Stomach (tissue), 9 donors: ENCODE data around the gene ARHGAP26. TPM values are rescaled to one million over a fixed set of nuclear protein-coding genes. Genes with fewer than 3 reads are reported as not detected.
A peak's percentile ranks its signal among the peaks of the same experiment; 100 is the strongest.

Experiments used
- DNase-seq, 2 donors: peaks; one replicate each; pipeline versions ENCODE4 v3.0.0 to v3.0.0-alpha.2; 2013 to 2019
- H3K27ac ChIP-seq, 5 donors: fragments of 200-600 bp in 4 of 5; sonication (generic) in 4 of 5; one replicate each; pipeline ENCODE4 v1.5.1; 2013 to 2019; ENCODE audit warnings: mild to moderate bottlenecking in 1 of 5, moderate library complexity in 1 of 5
- H3K27me3 ChIP-seq, 3 donors: fragments of 200-600 bp; sonication (generic); one replicate each; pipeline ENCODE4 v1.5.1; 2017 to 2019; ENCODE audit warnings: mixed run types in 1 of 3
- H3K36me3 ChIP-seq, 4 donors: fragments of 200-600 bp; sonication (generic); 1 replicate in 3 of 4; 2 replicates in 1 of 4; pipeline ENCODE4 v1.5.1; 2016 to 2019
- H3K4me1 ChIP-seq, 4 donors: fragments of 200-600 bp; sonication (generic); one replicate each; pipeline ENCODE4 v1.5.1; 2016 to 2019
- H3K4me3 ChIP-seq, 4 donors: fragments of 200-600 bp; sonication (generic) in 3 of 4; one replicate each; pipeline ENCODE4 v1.5.1; 2016 to 2019; ENCODE audit warnings: mild to moderate bottlenecking in 1 of 4
- H3K9me3 ChIP-seq, 4 donors: fragments of 200-600 bp; sonication (generic); one replicate each; pipeline ENCODE4 v1.5.1; 2016 to 2019
- CTCF ChIP-seq, 7 experiments: fragments of 450-650 bp in 4 of 7; fragments of 200-600 bp in 3 of 7; sonication (generic) in 3 of 7; IDR thresholded peaks; one replicate each; pipeline ENCODE4 v1.5.1; 2016 to 2019; ENCODE audit warnings: antibody characterized with exemption in 7 of 7, control low read depth in 2 of 7, mild to moderate bottlenecking in 1 of 7
- EP300 ChIP-seq: sonication (generic); formaldehyde crosslinking; IDR thresholded peaks from one replicate; pipeline ENCODE4 v1.6.1; 2017; ENCODE audit warnings: antibody characterized with exemption
- POLR2A ChIP-seq, 4 donors: fragments of 450-650 bp; IDR thresholded peaks; one replicate each; pipeline ENCODE4 v1.6.1; 2016; ENCODE audit warnings: antibody characterized with exemption in 4 of 4, control low read depth in 2 of 4, mild to moderate bottlenecking in 1 of 4, moderate library complexity in 1 of 4
- POLR2AphosphoS5 ChIP-seq, 3 donors: sonication (generic); formaldehyde crosslinking; IDR thresholded peaks; one replicate each; pipeline ENCODE4 v1.6.1; 2016; ENCODE audit warnings: antibody characterized with exemption in 3 of 3
- WGBS, 5 donors: extraction: QIAGEN DNeasy Blood & Tissue Kit in 3 of 5; methylation state at CpG; one replicate each; pipeline versions ENCODE4 v1.1.5 to v1.1.7; 2013 to 2018; 5-methylcytosine and 5-hydroxymethylcytosine counted together
- intact Hi-C: fragments of 100-400 bp; cut with DNase I; formaldehyde crosslinking; loops from one replicate; pipeline ENCODE4 v1.15.1; 2023; ENCODE audit warnings: low total_unique reads
- polyA plus RNA-seq, 3 donors: library from polyadenylated mRNA; stranded (reverse); fragments of 200-250 nt; gene quantifications; one replicate each; pipeline ENCODE4 v1.2.3, GENCODE V29; 2013
- total RNA-seq, 5 donors: library from RNA; depleted of rRNA; stranded (reverse); fragments of >200 nt; gene quantifications; one replicate each; pipeline versions ENCODE4 v1.1.0 to v1.2.3, GENCODE V29; 2014 to 2016
- donor health status: healthy with polysubstance abuse.
- donor health status: Bipolar disorder and iron deficiency.
- donor health status: healthy.

The ARHGAP26 gene
- total and polyA plus RNA-seq, 8 donors: 4.0 to 115 (median 34.1) TPM

GRCh38 chr5:142856269-142856782 lies 86.1 kb downstream of the ARHGAP26 start:
- no peak overlapping the region for H3K4me3 ChIP-seq
- no peaks in the 10 kb centered on the region for H3K27me3 ChIP-seq
- peaks cover 34 to 79% (median 51%) of the 10 kb centered on the region in 4 donors for H3K4me1 ChIP-seq
- 90 to 98% (median 91%) methylated on average over 6 of the region's 6 CpGs for WGBS, 5 donors
- no peaks in the 10 kb centered on the region for H3K9me3 ChIP-seq
- intact Hi-C loops: no loop called here
- DNase-seq: no peak
- peak overlapping the region in 1 of 5 donors; percentile 73 for H3K27ac ChIP-seq
- H3K36me3 ChIP-seq: no peaks in the 10 kb centered on the region
- TF ChIP-seq EP300 (no peak), POLR2A (IDR thresholded peaks at IDR 0.05) (no peak), POLR2AphosphoS5 (IDR thresholded peaks at IDR 0.05) (no peak), CTCF (IDR thresholded peaks at IDR 0.05) (no peak)

GRCh38 chr5:142857405-142857804 lies 87.2 kb downstream of the ARHGAP26 start:
- 16 to 41% (median 26%) methylated on average over 4 of the region's 4 CpGs for WGBS, 5 donors
- intact Hi-C loops: no loop called here

GRCh38 chr5:142859037-142859436 lies 88.9 kb downstream of the ARHGAP26 start:
- H3K4me1 ChIP-seq: peaks cover 23 to 79% (median 45%) of the 10 kb centered on the region in 4 donors
- H3K9me3 ChIP-seq: no peaks in the 10 kb centered on the region

More at GRCh38 chr5:142857405-142857804, 87.2 kb downstream of the ARHGAP26 start:
- Histone ChIP-seq H3K4me1 (peaks cover 28 to 79% (median 47%) of the 10 kb centered on the region in 4 donors), H3K4me3 (no peak overlapping the region), H3K27me3 (no peaks in the 10 kb centered on the region), H3K36me3 (no peaks in the 10 kb centered on the region), H3K9me3 (no peaks in the 10 kb centered on the region), H3K27ac (peak overlapping the region in 4 of 5 donors; percentile 18 to 73 (median 34))
- DNase-seq: peak in 1 of 2 donors; percentile 47
- TF ChIP-seq POLR2A (IDR thresholded peaks at IDR 0.05): no peak
- TF ChIP-seq POLR2AphosphoS5 (IDR thresholded peaks at IDR 0.05): no peak
- no peak for TF ChIP-seq EP300
- TF ChIP-seq CTCF (IDR thresholded peaks at IDR 0.05): no peak

GRCh38 chr5:142860270-142860669 lies 90.1 kb downstream of the ARHGAP26 start:
- no peaks in the 10 kb centered on the region for H3K27me3 ChIP-seq
- H3K27ac ChIP-seq: peak overlapping the region in 4 of 5 donors; percentile 12 to 76 (median 58)
- intact Hi-C loops: no loop called here
- peaks cover 23 to 83% (median 51%) of the 10 kb centered on the region in 4 donors for H3K4me1 ChIP-seq
- DNase-seq: no peak
- TF ChIP-seq POLR2AphosphoS5 (IDR thresholded peaks at IDR 0.05) (peak in 1 of 3 donors; percentile 22), CTCF (IDR thresholded peaks at IDR 0.05) (no peak), EP300 (no peak), POLR2A (IDR thresholded peaks at IDR 0.05) (no peak)
- no peak overlapping the region for H3K4me3 ChIP-seq
- H3K9me3 ChIP-seq: no peaks in the 10 kb centered on the region
- H3K36me3 ChIP-seq: no peaks in the 10 kb centered on the region
- 59 to 68% (median 64%) methylated on average over 2 of the region's 2 CpGs for WGBS, 5 donors

More at GRCh38 chr5:142859037-142859436, 88.9 kb downstream of the ARHGAP26 start:
- Histone ChIP-seq H3K36me3 (no peaks in the 10 kb centered on the region), H3K4me3 (no peak overlapping the region), H3K27ac (no peak overlapping the region), H3K27me3 (no peaks in the 10 kb centered on the region)
- no peak for DNase-seq
- intact Hi-C loops: no loop called here
- WGBS, 5 donors: 88 to 98% (median 96%) methylated on average over 2 of the region's 2 CpGs
- TF ChIP-seq EP300 (no peak), POLR2A (IDR thresholded peaks at IDR 0.05) (no peak), CTCF (IDR thresholded peaks at IDR 0.05) (no peak), POLR2AphosphoS5 (IDR thresholded peaks at IDR 0.05) (no peak)
